ENCODE results near the gene PRKG1.
"Not testable (repeated sequence)": the region's sequence is repeated elsewhere in the genome, so short reads cannot be mapped to it uniquely, and the experiment has no call there.

The PRKG1 gene

DNA sequence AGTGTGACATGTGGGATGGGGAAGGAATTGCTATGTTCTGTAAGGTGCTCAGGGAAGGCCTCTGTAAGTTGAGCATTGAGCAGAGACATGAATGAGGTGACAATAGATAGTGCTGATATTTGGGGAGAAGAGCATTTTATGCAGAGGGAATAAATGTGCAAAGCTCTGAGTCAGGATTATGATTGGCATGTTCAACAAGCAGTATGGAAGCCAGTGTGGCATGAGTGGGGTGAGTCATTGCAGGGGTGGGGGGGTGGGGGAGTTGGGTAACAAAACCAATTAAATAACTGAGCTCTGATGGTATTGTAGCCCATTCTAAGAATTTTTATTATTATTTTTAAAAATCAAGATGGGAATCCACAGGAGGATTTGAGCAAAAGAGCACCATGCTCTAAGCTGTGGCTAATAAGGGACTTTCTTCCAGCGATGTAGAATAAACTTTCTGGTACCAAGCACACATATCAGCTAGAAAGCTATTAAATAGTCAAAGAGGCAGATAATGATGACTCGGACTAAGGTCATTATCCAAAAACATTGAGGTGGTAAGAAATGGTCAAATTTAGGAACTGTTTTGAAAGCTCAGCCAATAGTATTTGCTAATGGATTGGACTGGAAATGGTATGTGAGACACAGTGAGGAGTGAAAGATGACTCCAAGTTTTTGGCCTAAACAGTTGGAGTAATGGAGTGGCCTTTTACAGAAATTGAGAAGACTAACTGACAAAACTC, 96.4 kb downstream of the PRKG1 start:
- no peak for DNase-seq

DNA sequence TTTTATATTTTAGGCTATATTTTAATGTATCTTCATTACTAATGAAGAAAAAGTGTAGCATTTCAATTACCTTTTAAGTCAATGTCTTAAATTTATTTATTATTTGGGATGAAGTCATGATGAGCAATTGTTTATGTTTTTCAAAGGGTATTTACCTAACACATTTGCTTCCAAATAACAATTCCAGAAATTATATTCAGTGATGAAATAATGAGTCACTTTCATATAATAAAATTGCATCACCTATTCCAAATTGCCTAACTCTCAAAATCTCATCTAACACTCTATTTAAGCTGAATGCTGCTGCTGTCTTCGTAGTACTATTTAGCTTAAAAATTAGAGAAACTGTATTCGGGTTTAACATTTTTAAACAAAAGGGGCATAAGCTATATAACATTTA, 97.7 kb downstream of the PRKG1 start:
- no peak for DNase-seq

- DNase-seq = no peak
Measured at GRCh38 chr10:51176976-51177695, 102.8 kb downstream of the PRKG1 start.

- no peak for DNase-seq
Measured at GRCh38 chr10:51178634-51179033, 104.3 kb downstream of the PRKG1 start.

- no peak for DNase-seq
Measured at GRCh38 chr10:51180141-51180540, 105.9 kb downstream of the PRKG1 start.

GRCh38 chr10:51183783-51184182, 109.5 kb downstream of the PRKG1 start:
- no peak for DNase-seq

DNA sequence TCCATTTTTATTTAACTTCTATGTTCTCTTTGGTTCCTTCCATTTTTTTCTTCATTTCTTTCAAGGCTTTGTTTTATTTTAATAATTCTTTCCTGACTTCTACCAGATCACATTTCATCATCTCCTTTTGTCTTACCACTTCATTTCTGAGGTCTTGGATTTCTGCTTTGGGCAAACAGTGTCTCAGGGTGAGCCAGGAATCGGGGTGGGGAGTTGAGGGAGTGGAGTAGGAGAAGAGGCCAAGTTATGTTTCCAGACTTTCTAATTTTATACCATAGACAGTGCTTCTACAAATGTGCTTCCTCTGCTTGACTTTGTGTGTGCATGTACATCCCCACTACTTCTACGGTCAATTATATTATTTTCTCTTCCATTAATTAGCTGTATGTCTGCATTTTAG, 112.1 kb downstream of the PRKG1 start:
- DNase-seq = no peak

DNA sequence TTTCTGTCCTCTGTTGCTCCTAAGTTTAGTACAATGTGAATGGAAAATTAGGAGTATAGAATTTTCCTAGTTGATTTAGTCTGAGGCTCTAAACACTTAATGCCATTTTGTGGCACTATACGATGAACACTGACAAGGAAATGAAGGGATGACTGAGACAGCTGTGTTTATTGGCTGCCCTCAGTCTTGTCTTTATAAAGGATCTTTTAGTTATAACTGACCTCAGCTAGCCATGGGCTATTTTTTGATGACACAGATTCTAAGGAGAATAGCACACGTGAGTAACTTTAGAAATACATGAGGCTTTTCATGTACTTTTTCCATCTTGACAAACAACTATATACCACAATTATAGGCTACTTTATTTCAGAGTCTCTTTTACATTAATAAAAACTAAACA, 113.7 kb downstream of the PRKG1 start:
- DNase-seq = no peak

DNA sequence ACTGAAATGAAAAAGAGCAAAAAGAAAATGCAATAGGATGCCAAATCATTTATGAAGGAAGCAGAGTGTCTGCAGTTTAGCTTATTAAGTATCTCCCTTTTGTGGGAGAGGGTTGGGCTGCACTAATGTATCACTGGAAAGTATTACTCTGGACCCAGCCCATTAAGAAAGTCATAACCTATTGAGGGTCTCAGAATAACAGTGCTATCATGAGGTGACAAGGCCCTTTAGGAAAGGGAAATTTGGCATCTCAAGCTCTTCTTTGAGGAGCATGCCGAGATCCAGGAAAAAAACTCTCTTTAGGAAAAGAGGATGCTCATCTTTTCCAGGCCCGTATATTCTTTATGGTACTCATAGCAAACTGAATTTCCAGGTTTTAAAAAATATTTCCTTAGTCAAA, 114.6 kb downstream of the PRKG1 start:
- DNase-seq = no peak

GRCh38 chr10:51196508-51197175, 122.4 kb downstream of the PRKG1 start:
- no peak for DNase-seq

GRCh38 chr10:51198170-51198569, 123.9 kb downstream of the PRKG1 start:
- DNase-seq = no peak

- DNase-seq = no peak
Measured at GRCh38 chr10:51201947-51202346, 127.7 kb downstream of the PRKG1 start.

GRCh38 chr10:51203359-51203758, 129.1 kb downstream of the PRKG1 start:
- DNase-seq = no peak

- no peak for DNase-seq
Measured at GRCh38 chr10:51204066-51204465, 129.8 kb downstream of the PRKG1 start.

DNA sequence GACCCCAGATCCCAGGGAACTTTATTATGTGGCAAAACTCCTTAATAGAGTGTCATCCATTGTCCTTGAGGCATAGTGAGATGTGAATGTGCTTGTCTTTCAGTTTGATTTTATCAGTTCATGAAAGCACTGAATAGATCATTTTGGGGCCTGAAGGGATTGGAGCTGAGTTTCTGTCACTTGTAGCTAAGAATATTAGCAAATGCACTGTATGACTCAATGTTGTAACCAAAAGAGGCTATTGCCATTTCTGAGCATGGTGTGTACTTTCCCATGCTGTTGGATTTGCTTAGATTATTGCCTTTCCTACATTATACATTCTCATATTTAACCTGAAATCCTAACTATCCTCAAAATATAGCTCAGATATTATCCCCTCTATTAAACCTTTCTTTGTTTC, 130.4 kb downstream of the PRKG1 start:
- no peak for DNase-seq

GRCh38 chr10:51206500-51206899, 132.2 kb downstream of the PRKG1 start:
- no peak for DNase-seq

DNA sequence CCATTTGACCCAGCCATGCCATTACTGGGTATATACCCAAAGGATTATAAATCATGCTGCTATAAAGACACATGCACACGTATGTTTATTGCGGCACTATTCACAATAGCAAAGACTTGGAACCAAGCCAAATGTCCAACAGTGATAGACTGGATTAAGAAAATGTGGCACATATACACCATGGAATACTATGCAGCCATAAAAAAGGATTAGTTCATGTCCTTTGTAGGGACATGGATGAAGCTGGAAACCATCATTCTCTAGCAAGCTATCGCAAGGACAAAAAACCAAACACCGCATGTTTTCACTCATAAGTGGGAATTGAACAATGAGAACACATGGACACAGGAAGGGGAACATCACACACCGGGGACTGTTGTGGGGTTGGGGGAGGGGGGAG, 138.7 kb downstream of the PRKG1 start:
- DNase-seq = not testable (repeated sequence)

GRCh38 chr10:51214207-51215196, 140.2 kb downstream of the PRKG1 start:
- no peak for DNase-seq

DNA sequence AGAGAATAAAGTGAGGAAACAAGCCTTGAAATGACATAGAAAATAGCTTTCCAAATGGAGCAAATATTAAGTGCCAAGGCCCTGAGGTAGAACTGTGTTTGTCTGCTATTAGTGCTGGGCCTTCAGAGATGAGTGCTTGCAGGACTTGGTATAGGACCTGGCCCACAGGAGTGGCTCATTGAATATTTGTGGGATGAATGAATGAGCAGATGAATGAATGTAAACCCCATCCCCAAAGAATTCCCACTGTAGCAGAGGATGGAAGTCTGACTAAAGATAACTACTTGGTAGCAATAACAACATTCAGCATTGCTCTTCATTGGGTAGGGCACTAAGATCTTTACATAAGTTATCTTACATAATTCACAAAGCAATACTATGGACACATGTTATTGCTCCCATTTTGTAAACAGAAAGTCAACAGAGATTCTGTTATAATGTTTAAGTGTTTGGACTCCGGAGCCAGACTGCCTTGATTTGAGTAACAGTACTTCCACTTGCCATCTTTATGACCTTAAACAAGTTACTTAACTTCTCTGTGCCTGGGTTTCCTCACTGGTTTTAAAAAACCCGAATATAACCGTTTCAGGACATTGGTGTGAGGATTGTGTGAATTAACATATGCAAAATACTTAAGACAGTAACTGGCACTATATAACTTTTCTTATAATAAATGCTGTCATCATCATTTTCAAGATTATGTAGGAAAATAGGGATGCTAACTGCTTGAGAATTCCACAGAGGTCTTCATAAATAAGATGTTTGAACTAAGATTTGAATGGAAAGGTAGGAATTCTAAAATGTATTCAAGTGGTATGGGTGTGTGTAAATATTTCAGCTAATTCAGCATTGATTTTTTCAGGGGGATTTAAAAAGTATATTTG, 141.9 kb downstream of the PRKG1 start:
- no peak for DNase-seq

DNA sequence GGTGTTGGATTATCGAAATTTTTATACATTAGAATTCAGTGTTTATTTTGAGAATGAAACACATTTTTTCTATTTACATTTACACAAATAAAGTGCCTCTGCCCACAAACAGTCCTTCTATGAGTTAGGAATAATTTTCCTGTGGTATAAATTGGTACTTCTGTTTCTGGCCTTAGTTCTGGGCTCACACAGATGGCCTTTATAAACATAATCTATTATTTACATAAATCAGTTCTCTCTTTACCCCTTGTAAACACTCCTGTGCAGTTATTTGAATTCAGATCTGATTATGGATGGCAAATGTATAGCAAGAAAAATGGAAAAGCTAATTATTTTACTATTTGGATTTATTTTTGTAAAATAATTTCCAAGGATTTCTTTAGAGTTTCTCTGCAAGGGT, 143.2 kb downstream of the PRKG1 start:
- no peak for DNase-seq

Measured in amygdala (tissue), 56 donors.